ENCODE results near the gene APLF. TPM values are rescaled to one million over a fixed set of nuclear protein-coding genes. Genes with fewer than 3 reads are reported as not detected.
A peak's percentile ranks its signal among the peaks of the same experiment; 100 is the strongest.
"Not testable (repeated sequence)": the region's sequence is repeated elsewhere in the genome, so short reads cannot be mapped to it uniquely, and the experiment has no call there.

The APLF gene
- total RNA-seq, 1 donor, result 10.5 TPM

GRCh38 chr2:68521037-68521436 is 53.7 kb downstream of the APLF start:
- Histone ChIP-seq H3K27ac (ENCODE audit: low read depth, low read length) (no peak overlapping the region), H3K4me2 (ENCODE audit: insufficient read depth, low read length) (no peak overlapping the region), H2AFZ (ENCODE audit: low read length) (no peak overlapping the region), H3K4me3 (ENCODE audit: insufficient read depth, low read length) (no peak overlapping the region), H3K36me3 (ENCODE audit: insufficient read depth, low read length) (no peaks in the 10 kb centered on the region), H3K4me1 (ENCODE audit: insufficient read depth, low read length) (no peaks in the 10 kb centered on the region), H4K20me1 (ENCODE audit: insufficient read depth, low read length) (no peaks in the 10 kb centered on the region), H3K9me3 (ENCODE audit: low read depth, low read length) (no peaks in the 10 kb centered on the region), H3K79me2 (ENCODE audit: insufficient read depth, low read length) (no peaks in the 10 kb centered on the region), H3K27me3 (ENCODE audit: insufficient read depth, low read length) (no peaks in the 10 kb centered on the region)
- TF ChIP-seq CTCF (IDR thresholded peaks at IDR 0.05; ENCODE audit: extremely low read depth, low read depth, low read length), result no peak
- no peak for DNase-seq (ENCODE audit: insufficient read length, low spot score, missing footprints)

- H3K79me2 ChIP-seq (ENCODE audit: insufficient read depth, low read length); H3K4me3 ChIP-seq (ENCODE audit: insufficient read depth, low read length); H3K36me3 ChIP-seq (ENCODE audit: insufficient read depth, low read length); H3K9me3 ChIP-seq (ENCODE audit: low read depth, low read length); H3K27me3 ChIP-seq (ENCODE audit: insufficient read depth, low read length); H3K4me1 ChIP-seq (ENCODE audit: insufficient read depth, low read length); DNase-seq (ENCODE audit: insufficient read length, low spot score, missing footprints); H2AFZ ChIP-seq (ENCODE audit: low read length); H4K20me1 ChIP-seq (ENCODE audit: insufficient read depth, low read length); H3K4me2 ChIP-seq (ENCODE audit: insufficient read depth, low read length); H3K27ac ChIP-seq (ENCODE audit: low read depth, low read length): not testable (repeated sequence)
Measured at GRCh38 chr2:68526943-68527342, 59.6 kb downstream of the APLF start.

GRCh38 chr2:68527343-68528081 is 60.1 kb downstream of the APLF start:
- not testable (repeated sequence) for H3K79me2 ChIP-seq (ENCODE audit: insufficient read depth, low read length); H4K20me1 ChIP-seq (ENCODE audit: insufficient read depth, low read length); H3K27me3 ChIP-seq (ENCODE audit: insufficient read depth, low read length)

GRCh38 chr2:68529156-68529555 is 61.8 kb downstream of the APLF start:
- not testable (repeated sequence) for H3K4me3 ChIP-seq (ENCODE audit: insufficient read depth, low read length); DNase-seq (ENCODE audit: insufficient read length, low spot score, missing footprints); H3K27ac ChIP-seq (ENCODE audit: low read depth, low read length); H4K20me1 ChIP-seq (ENCODE audit: insufficient read depth, low read length); H3K4me2 ChIP-seq (ENCODE audit: insufficient read depth, low read length); H3K79me2 ChIP-seq (ENCODE audit: insufficient read depth, low read length); H2AFZ ChIP-seq (ENCODE audit: low read length); H3K27me3 ChIP-seq (ENCODE audit: insufficient read depth, low read length); H3K4me1 ChIP-seq (ENCODE audit: insufficient read depth, low read length); H3K9me3 ChIP-seq (ENCODE audit: low read depth, low read length); H3K36me3 ChIP-seq (ENCODE audit: insufficient read depth, low read length)

More at GRCh38 chr2:68527343-68528081, 60.1 kb downstream of the APLF start:
- H3K36me3 ChIP-seq (ENCODE audit: insufficient read depth, low read length); H3K4me3 ChIP-seq (ENCODE audit: insufficient read depth, low read length); H3K27ac ChIP-seq (ENCODE audit: low read depth, low read length); H2AFZ ChIP-seq (ENCODE audit: low read length); DNase-seq (ENCODE audit: insufficient read length, low spot score, missing footprints); H3K4me1 ChIP-seq (ENCODE audit: insufficient read depth, low read length); H3K9me3 ChIP-seq (ENCODE audit: low read depth, low read length); H3K4me2 ChIP-seq (ENCODE audit: insufficient read depth, low read length): not testable (repeated sequence)

- not testable (repeated sequence) for H3K27me3 ChIP-seq (ENCODE audit: insufficient read depth, low read length); DNase-seq (ENCODE audit: insufficient read length, low spot score, missing footprints); H3K4me1 ChIP-seq (ENCODE audit: insufficient read depth, low read length); H3K4me2 ChIP-seq (ENCODE audit: insufficient read depth, low read length); H3K36me3 ChIP-seq (ENCODE audit: insufficient read depth, low read length); H3K4me3 ChIP-seq (ENCODE audit: insufficient read depth, low read length); H3K9me3 ChIP-seq (ENCODE audit: low read depth, low read length); H3K79me2 ChIP-seq (ENCODE audit: insufficient read depth, low read length); H3K27ac ChIP-seq (ENCODE audit: low read depth, low read length); H4K20me1 ChIP-seq (ENCODE audit: insufficient read depth, low read length); H2AFZ ChIP-seq (ENCODE audit: low read length)
Measured at GRCh38 chr2:68529651-68530050, 62.3 kb downstream of the APLF start.

GRCh38 chr2:68536000-68536399 is 68.6 kb downstream of the APLF start:
- H2AFZ ChIP-seq (ENCODE audit: low read length), result no peak overlapping the region
- no peaks in the 10 kb centered on the region for H4K20me1 ChIP-seq (ENCODE audit: insufficient read depth, low read length)
- no peak overlapping the region for H3K4me3 ChIP-seq (ENCODE audit: insufficient read depth, low read length)
- H3K4me1 ChIP-seq (ENCODE audit: insufficient read depth, low read length), result peaks cover 3% of the 10 kb centered on the region
- H3K27me3 ChIP-seq (ENCODE audit: insufficient read depth, low read length), result no peaks in the 10 kb centered on the region
- no peak overlapping the region for H3K4me2 ChIP-seq (ENCODE audit: insufficient read depth, low read length)
- no peak overlapping the region for H3K27ac ChIP-seq (ENCODE audit: low read depth, low read length)
- H3K9me3 ChIP-seq (ENCODE audit: low read depth, low read length), result no peaks in the 10 kb centered on the region
- H3K79me2 ChIP-seq (ENCODE audit: insufficient read depth, low read length), result no peaks in the 10 kb centered on the region
- DNase-seq (ENCODE audit: insufficient read length, low spot score, missing footprints), result peak; percentile 15
- no peak for TF ChIP-seq CTCF (IDR thresholded peaks at IDR 0.05; ENCODE audit: extremely low read depth, low read depth, low read length)
- H3K36me3 ChIP-seq (ENCODE audit: insufficient read depth, low read length), result no peaks in the 10 kb centered on the region
